ENCODE measurements around the gene AUTS2.

AUTS2 gene

GRCh38 chr7:69761290-69761922 lies 163.1 kb downstream of the AUTS2 start:
- H3K9ac ChIP-seq (ENCODE audit: low read length) = no peak overlapping the region
- no peak overlapping the region for H3K4me2 ChIP-seq (ENCODE audit: low read length)
- TF ChIP-seq CTCF (IDR thresholded peaks at IDR 0.05; ENCODE audit: low read length) (no peak), EZH2 (IDR thresholded peaks at IDR 0.05; ENCODE audit: borderline replicate concordance, low read length) (no peak)
- H3K9me3 ChIP-seq (ENCODE audit: low read length) = no peaks in the 10 kb centered on the region
- H2AFZ ChIP-seq (ENCODE audit: low read length) = no peak overlapping the region
- peak overlapping the region; percentile 3 for H3K27ac ChIP-seq (ENCODE audit: low read depth, low read length, poor library complexity, severe bottlenecking)
- no peak overlapping the region for H3K4me3 ChIP-seq (ENCODE audit: low read depth, low read length, poor library complexity, severe bottlenecking)
- H3K79me2 ChIP-seq (ENCODE audit: insufficient read depth, low read length) = peaks cover 97% of the 10 kb centered on the region
- no peaks in the 10 kb centered on the region for H3K27me3 ChIP-seq (ENCODE audit: insufficient read depth, low read length)
- no peaks in the 10 kb centered on the region for H3K9me2 ChIP-seq (ENCODE audit: low read depth, low read length)
- no peaks in the 10 kb centered on the region for H4K20me1 ChIP-seq (ENCODE audit: insufficient read depth, low read length)
- H3K36me3 ChIP-seq (ENCODE audit: insufficient read depth, low read length) = 0 out of 2 replicates have a peak, but pooled peaks cover under 1% of the 10 kb centered on the region
- peaks cover 63% of the 10 kb centered on the region for H3K4me1 ChIP-seq (ENCODE audit: insufficient read depth, low read length, severe bottlenecking)
- H3F3A ChIP-seq (ENCODE audit: insufficient read depth, low read length) = no peaks in the 10 kb centered on the region

GRCh38 chr7:69762821-69763352 lies 164.6 kb downstream of the AUTS2 start:
- H3K4me1 ChIP-seq (ENCODE audit: insufficient read depth, low read length, severe bottlenecking) = peaks cover 49% of the 10 kb centered on the region
- H3K9me2 ChIP-seq (ENCODE audit: low read depth, low read length) = no peaks in the 10 kb centered on the region
- H3F3A ChIP-seq (ENCODE audit: insufficient read depth, low read length) = no peaks in the 10 kb centered on the region
- no peak for TF ChIP-seq EZH2 (IDR thresholded peaks at IDR 0.05; ENCODE audit: borderline replicate concordance, low read length)
- TF ChIP-seq CTCF (IDR thresholded peaks at IDR 0.05; ENCODE audit: low read length) = no peak
- H3K9me3 ChIP-seq (ENCODE audit: low read length) = no peaks in the 10 kb centered on the region
- no peak overlapping the region for H3K27ac ChIP-seq (ENCODE audit: low read depth, low read length, poor library complexity, severe bottlenecking)
- 0 out of 2 replicates have a peak, but pooled peaks cover 5% of the 10 kb centered on the region for H3K36me3 ChIP-seq (ENCODE audit: insufficient read depth, low read length)
- H3K4me3 ChIP-seq (ENCODE audit: low read depth, low read length, poor library complexity, severe bottlenecking) = no peak overlapping the region
- H3K27me3 ChIP-seq (ENCODE audit: insufficient read depth, low read length) = no peaks in the 10 kb centered on the region
- no peaks in the 10 kb centered on the region for H4K20me1 ChIP-seq (ENCODE audit: insufficient read depth, low read length)
- peaks cover 93% of the 10 kb centered on the region for H3K79me2 ChIP-seq (ENCODE audit: insufficient read depth, low read length)
- no peak overlapping the region for H3K4me2 ChIP-seq (ENCODE audit: low read length)
- no peak overlapping the region for H2AFZ ChIP-seq (ENCODE audit: low read length)
- H3K9ac ChIP-seq (ENCODE audit: low read length) = no peak overlapping the region

GRCh38 chr7:69763513-69763912 lies 165.2 kb downstream of the AUTS2 start:
- H3K9ac ChIP-seq (ENCODE audit: low read length) = no peak overlapping the region
- H3K4me2 ChIP-seq (ENCODE audit: low read length) = no peak overlapping the region
- peaks cover 93% of the 10 kb centered on the region for H3K79me2 ChIP-seq (ENCODE audit: insufficient read depth, low read length)
- TF ChIP-seq CTCF (IDR thresholded peaks at IDR 0.05; ENCODE audit: low read length) (no peak), EZH2 (IDR thresholded peaks at IDR 0.05; ENCODE audit: borderline replicate concordance, low read length) (no peak)
- no peaks in the 10 kb centered on the region for H3K9me3 ChIP-seq (ENCODE audit: low read length)
- no peak overlapping the region for H3K4me3 ChIP-seq (ENCODE audit: low read depth, low read length, poor library complexity, severe bottlenecking)
- no peaks in the 10 kb centered on the region for H4K20me1 ChIP-seq (ENCODE audit: insufficient read depth, low read length)
- no peaks in the 10 kb centered on the region for H3F3A ChIP-seq (ENCODE audit: insufficient read depth, low read length)
- no peak overlapping the region for H2AFZ ChIP-seq (ENCODE audit: low read length)
- 0 out of 2 replicates have a peak, but pooled peaks cover 5% of the 10 kb centered on the region for H3K36me3 ChIP-seq (ENCODE audit: insufficient read depth, low read length)
- no peaks in the 10 kb centered on the region for H3K9me2 ChIP-seq (ENCODE audit: low read depth, low read length)
- peaks cover 48% of the 10 kb centered on the region for H3K4me1 ChIP-seq (ENCODE audit: insufficient read depth, low read length, severe bottlenecking)
- H3K27ac ChIP-seq (ENCODE audit: low read depth, low read length, poor library complexity, severe bottlenecking) = no peak overlapping the region
- no peaks in the 10 kb centered on the region for H3K27me3 ChIP-seq (ENCODE audit: insufficient read depth, low read length)

Data from OCI-LY1 (cell line).